Endothelial cell of umbilical vein (primary cell): ENCODE measurements around the gene NRG3.

Experiments
- CTCF ChIP-seq, 2 donors: IDR thresholded peaks; 1 replicate in 1 of 2; 2 replicates in 1 of 2; pipeline ENCODE4 v1.5.1; 2011; ENCODE audit warnings: low read length in 2 of 2, mild to moderate bottlenecking in 2 of 2, moderate library complexity in 2 of 2, control low read depth in 1 of 2, inconsistent platforms in 1 of 2, low read depth in 1 of 2; ENCODE audit not compliant: insufficient read depth in 1 of 2; ENCODE audit errors: extremely low read depth in 1 of 2
- EZH2 ChIP-seq: IDR thresholded peaks from 2 replicates; pipeline ENCODE4 v1.6.1; 2012; ENCODE audit warnings: borderline replicate concordance, low read depth, mild to moderate bottlenecking, moderate library complexity, low read length, inconsistent platforms; ENCODE audit not compliant: severe bottlenecking
- JUN ChIP-seq: IDR thresholded peaks from 2 replicates; pipeline ENCODE4 v1.6.1; 2011; ENCODE audit warnings: borderline replicate concordance, low read depth; ENCODE audit not compliant: insufficient read length, insufficient read depth
- POLR2A ChIP-seq: IDR thresholded peaks from 2 replicates; pipeline ENCODE4 v1.6.1; 2012; ENCODE audit warnings: low read depth, mild to moderate bottlenecking, control low read depth, low read length
- POLR2AphosphoS5 ChIP-seq: IDR thresholded peaks from 2 replicates; pipeline ENCODE4 v1.6.1; 2012; ENCODE audit warnings: low read depth, mild to moderate bottlenecking, control low read depth, low read length, moderate library complexity; ENCODE audit not compliant: insufficient read depth

- no peak for TF ChIP-seq EZH2
- TF ChIP-seq CTCF (IDR thresholded peaks at IDR 0.05; ENCODE audit: extremely low read depth in 1 of 2, insufficient read depth in 1 of 2, low read depth in 1 of 2, low read length in 2 of 2): no peak
- TF ChIP-seq POLR2A: no peak
- no peak for TF ChIP-seq POLR2AphosphoS5
- no peak for TF ChIP-seq JUN
Measured at GRCh38 chr10:81862596-81862995, 12.4 kb upstream of the NRG3 start.
